Measurements from ENCODE around the gene TSNAXIP1.

The TSNAXIP1 gene

GRCh38 chr16:67844497-67844896, 37.8 kb downstream of the TSNAXIP1 start (continued):
- TF ChIP-seq PRDM2 (tag by site-specific recombination; IDR thresholded peaks at IDR 0.05; ENCODE audit: borderline replicate concordance) (no peak), ZNF645 (tag by site-specific recombination; IDR thresholded peaks at IDR 0.05) (no peak), ZSCAN4 (tag by site-specific recombination; IDR thresholded peaks at IDR 0.05) (no peak), AEBP2 (tag by site-specific recombination; IDR thresholded peaks at IDR 0.05; ENCODE audit: borderline replicate concordance) (no peak), ZNF473 (tag by site-specific recombination; IDR thresholded peaks at IDR 0.05) (no peak), ZNF169 (tag by site-specific recombination; IDR thresholded peaks at IDR 0.05) (no peak), MZF1 (tag by site-specific recombination; IDR thresholded peaks at IDR 0.05; ENCODE audit: borderline replicate concordance) (no peak), ZNF302 (tag by site-specific recombination; IDR thresholded peaks at IDR 0.05; ENCODE audit: low read depth) (no peak)

GRCh38 chr16:67845291-67846062, 38.8 kb downstream of the TSNAXIP1 start:
- ChIA-PET POLR2A (interaction anchor here (0.7 to 4.3 kb wide), 16 partner anchors 12 to 324 kb away, joined by 3 to 38 read pairs (median 5); partner anchors contain the start of genes ACD, EDC4, GFOD2 and LCAT), CTCF (interaction anchor here (0.6 to 2.9 kb wide), 6 partner anchors 11 to 173 kb away, joined by 3 to 13 read pairs (median 4); partner anchors contain the start of gene NRN1L)
- peak overlapping the region; percentile 91 for H3K4me3 ChIP-seq (ENCODE audit: low read depth, low read length)
- H3K9me3 ChIP-seq (ENCODE audit: control insufficient read depth, insufficient read depth, low read depth, low read length): no peaks in the 10 kb centered on the region
- H3K4me1 ChIP-seq (ENCODE audit: control insufficient read depth, insufficient read depth, low read length): peaks cover 16% of the 10 kb centered on the region
- H3K27ac ChIP-seq (ENCODE audit: extremely low read depth, low read depth, low read length): peak overlapping the region; percentile 92
- H3K36me3 ChIP-seq (ENCODE audit: control insufficient read depth in 2 of 2, insufficient read depth in 1 of 2, low read length in 2 of 2): peaks cover 0 to 28% of the 10 kb centered on the region in 2 experiments; a peak in 2 of 3 replicates
- TF ChIP-seq BCL11A (tag by site-specific recombination; IDR thresholded peaks at IDR 0.05; ENCODE audit: low read depth) (no peak), SETDB1 (IDR thresholded peaks at IDR 0.05; ENCODE audit: insufficient read length, low read length) (no peak), ZBTB44 (tag by site-specific recombination; IDR thresholded peaks at IDR 0.05) (no peak), ZBTB17 (tag by site-specific recombination; IDR thresholded peaks at IDR 0.05) (peak; percentile 35; the same call in 1 of the 2 replicates), ZBTB48 (tag by site-specific recombination; IDR thresholded peaks at IDR 0.05) (peak; percentile 38), ZNF239 (tag by site-specific recombination; IDR thresholded peaks at IDR 0.05) (no peak), ZNF132 (tag by site-specific recombination; IDR thresholded peaks at IDR 0.05; ENCODE audit: borderline replicate concordance) (no peak), ZNF10 (tag by site-specific recombination; IDR thresholded peaks at IDR 0.05) (peak; percentile 71; the same call in 1 of the 2 replicates), ZNF133 (tag by site-specific recombination; IDR thresholded peaks at IDR 0.05) (peak; percentile 74; the same call in 1 of the 2 replicates), ZSCAN30 (tag by site-specific recombination; IDR thresholded peaks at IDR 0.05) (no peak), ZNF600 (tag by site-specific recombination; IDR thresholded peaks at IDR 0.05) (peak; percentile 55; the same call in 1 of the 2 replicates), ZFP41 (tag by site-specific recombination; IDR thresholded peaks at IDR 0.05; ENCODE audit: borderline replicate concordance) (no peak)

Measured in HEK293 (cell line).